Measurements from ENCODE around the gene METTL23. TPM values are rescaled to one million over a fixed set of nuclear protein-coding genes. Genes with fewer than 3 reads are reported as not detected.

The METTL23 gene
- polyA plus RNA-seq, 1 donor from 2014 or later = 59.8 TPM

DNA sequence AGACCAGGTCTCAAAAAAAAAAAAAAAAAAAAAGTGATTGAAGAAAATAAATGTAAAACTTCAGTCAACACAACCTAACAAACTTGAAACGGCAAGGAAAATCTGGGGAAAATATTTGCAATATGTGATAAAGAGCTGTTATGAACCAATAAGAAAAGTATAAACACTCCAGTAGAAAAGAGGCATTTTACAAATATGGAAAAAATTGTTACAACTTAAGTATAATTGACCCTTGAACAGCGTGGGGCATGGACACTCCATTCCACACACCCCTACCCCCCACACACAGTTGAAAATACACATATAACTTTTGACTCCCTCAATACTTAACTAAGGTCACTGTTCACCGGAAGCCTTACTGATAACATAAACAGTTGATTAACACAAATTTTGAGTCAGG is 31.9 kb downstream of the METTL23 start:
- H3K27ac ChIP-seq (ENCODE audit: low read length) = no peak overlapping the region
- H3K36me3 ChIP-seq (ENCODE audit: insufficient read depth, low read length) = no peaks in the 10 kb centered on the region
- H3F3A ChIP-seq (ENCODE audit: insufficient read depth, low read length, poor library complexity, severe bottlenecking) = no peaks in the 10 kb centered on the region
- H4K20me1 ChIP-seq (ENCODE audit: insufficient read depth) = no peaks in the 10 kb centered on the region
- H3K9me2 ChIP-seq (ENCODE audit: insufficient read depth, low read length) = no peaks in the 10 kb centered on the region
- no peaks in the 10 kb centered on the region for H3K27me3 ChIP-seq (ENCODE audit: insufficient read depth, low read depth, low read length)
- TF ChIP-seq SMC3 (conservative IDR thresholded peaks at IDR 0.05; ENCODE audit: poor library complexity) (no peak), MXI1 (conservative IDR thresholded peaks at IDR 0.05; ENCODE audit: poor library complexity, severe bottlenecking) (no peak), POLR2AphosphoS5 (IDR thresholded peaks at IDR 0.05) (no peak), RAD21 (conservative IDR thresholded peaks at IDR 0.05) (no peak), EZH2 (IDR thresholded peaks at IDR 0.05; ENCODE audit: borderline replicate concordance, insufficient read depth, low read length, poor library complexity, severe bottlenecking) (no peak), EP300 (conservative IDR thresholded peaks at IDR 0.05; ENCODE audit: poor library complexity, severe bottlenecking) (no peak), CTCF (IDR thresholded peaks at IDR 0.05; ENCODE audit: poor library complexity, severe bottlenecking) (no peak), REST (IDR thresholded peaks at IDR 0.05; ENCODE audit: borderline replicate concordance) (no peak), TAF1 (IDR thresholded peaks at IDR 0.05; ENCODE audit: low read depth) (no peak)
- H2AFZ ChIP-seq (ENCODE audit: low read depth, low read length) = no peak overlapping the region
- no peak overlapping the region for H3K4me3 ChIP-seq (ENCODE audit: low read length)
- no peaks in the 10 kb centered on the region for H3K79me2 ChIP-seq (replicated peaks; ENCODE audit: insufficient read depth, low read length)
- H3K9me3 ChIP-seq (ENCODE audit: low read length) = no peaks in the 10 kb centered on the region
- no peak overlapping the region for H3K9ac ChIP-seq (ENCODE audit: low read length)
- H3K4me2 ChIP-seq (ENCODE audit: low read length) = no peak overlapping the region

DNA sequence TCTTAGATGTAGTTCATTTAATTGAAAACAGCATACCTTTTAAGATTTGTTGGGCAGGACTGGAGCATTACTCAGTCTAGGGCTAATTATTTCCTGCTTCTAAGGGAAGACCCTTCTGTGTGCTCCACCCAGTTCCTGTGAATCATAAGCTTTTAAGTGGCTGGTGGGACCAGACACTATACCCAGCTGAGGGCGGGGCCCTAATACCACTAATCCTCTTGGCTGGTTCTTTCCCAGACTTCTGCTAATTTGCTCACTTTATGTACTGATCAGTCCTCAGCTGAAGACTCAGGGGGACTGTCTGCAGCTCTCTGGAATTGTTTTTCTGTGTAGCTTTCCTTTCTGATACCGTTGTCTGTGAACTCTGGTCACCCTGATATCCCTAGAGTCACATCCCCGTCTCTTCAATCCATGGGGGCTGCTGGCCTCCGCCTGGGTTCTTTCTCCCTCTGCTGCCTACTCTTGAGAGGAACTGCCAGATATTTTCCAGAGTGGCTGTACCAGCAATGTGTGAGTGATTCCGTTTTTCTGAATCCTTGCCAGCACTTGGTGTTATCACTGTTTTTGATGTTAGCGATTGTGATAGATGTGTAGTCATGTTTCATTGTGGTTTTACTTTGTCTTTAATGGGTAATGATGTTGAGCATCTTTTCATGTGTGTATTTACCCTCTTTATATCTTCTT is 46.3 kb downstream of the METTL23 start:
- Histone ChIP-seq H3K9me3 (ENCODE audit: low read length) (no peaks in the 10 kb centered on the region), H3F3A (ENCODE audit: insufficient read depth, low read length, poor library complexity, severe bottlenecking) (no peaks in the 10 kb centered on the region), H3K4me3 (ENCODE audit: low read length) (no peak overlapping the region), H3K9ac (ENCODE audit: low read length) (no peak overlapping the region), H3K27me3 (ENCODE audit: insufficient read depth, low read depth, low read length) (no peaks in the 10 kb centered on the region), H3K79me2 (replicated peaks; ENCODE audit: insufficient read depth, low read length) (no peaks in the 10 kb centered on the region), H2AFZ (ENCODE audit: low read depth, low read length) (no peak overlapping the region), H4K20me1 (ENCODE audit: insufficient read depth) (no peaks in the 10 kb centered on the region), H3K36me3 (ENCODE audit: insufficient read depth, low read length) (peaks cover 9% of the 10 kb centered on the region), H3K9me2 (ENCODE audit: insufficient read depth, low read length) (no peaks in the 10 kb centered on the region), H3K4me2 (ENCODE audit: low read length) (no peak overlapping the region), H3K27ac (ENCODE audit: low read length) (no peak overlapping the region)
- TF ChIP-seq TAF1 (IDR thresholded peaks at IDR 0.05; ENCODE audit: low read depth) (no peak), CTCF (IDR thresholded peaks at IDR 0.05; ENCODE audit: poor library complexity, severe bottlenecking) (no peak), RAD21 (conservative IDR thresholded peaks at IDR 0.05) (no peak), EZH2 (IDR thresholded peaks at IDR 0.05; ENCODE audit: borderline replicate concordance, insufficient read depth, low read length, poor library complexity, severe bottlenecking) (no peak), EP300 (conservative IDR thresholded peaks at IDR 0.05; ENCODE audit: poor library complexity, severe bottlenecking) (no peak), REST (IDR thresholded peaks at IDR 0.05; ENCODE audit: borderline replicate concordance) (no peak), SMC3 (conservative IDR thresholded peaks at IDR 0.05; ENCODE audit: poor library complexity) (no peak)
